NCI-H345 (cell line): ENCODE results near the gene PLK1.
"Not testable (repeated sequence)": the region's sequence is repeated elsewhere in the genome, so short reads cannot be mapped to it uniquely, and the experiment has no call there.

ENCODE experiments used
- DNase-seq: peaks from one replicate; lab custom pipeline; 2025; lab: John Stamatoyannopoulos, UW

PLK1 gene

GRCh38 chr16:23678430-23679273 is at the start of gene PLK1:
Gene PLK1, plus strand, starts transcription at chr16:23678889. Its CDS starts 44 bp downstream, at chr16:23678933.
- peak; percentile 89 for DNase-seq

- no peak for DNase-seq
These were observed 49.2 kb upstream of the PLK1 start for GRCh38 chr16:23629516-23629915.

DNA sequence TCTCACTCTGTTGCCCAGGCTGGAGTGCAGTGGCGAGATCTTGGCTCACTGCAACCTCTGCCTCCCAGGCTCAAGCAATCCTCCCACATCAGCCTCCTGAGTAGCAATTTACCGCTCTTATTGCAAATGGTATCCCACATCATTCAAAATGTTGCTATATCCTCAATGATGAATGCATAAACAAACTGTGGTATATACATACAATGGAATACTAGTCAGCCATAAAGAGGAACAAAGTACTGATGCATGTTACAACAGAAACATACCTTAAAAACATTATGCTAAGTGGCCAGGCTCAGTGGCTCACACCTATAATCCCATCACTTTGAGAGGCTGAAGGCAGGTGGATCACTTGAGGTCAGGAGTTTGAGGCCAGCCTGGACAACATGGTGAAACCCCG is 46.8 kb upstream of the PLK1 start:
- not testable (repeated sequence) for DNase-seq

GRCh38 chr16:23634461-23635036 is 44.1 kb upstream of the PLK1 start:
- no peak for DNase-seq

- no peak for DNase-seq
These were observed 42.7 kb upstream of the PLK1 start for GRCh38 chr16:23635958-23636357.

GRCh38 chr16:23640615-23640930 is 38.1 kb upstream of the PLK1 start:
- DNase-seq = no peak

DNA sequence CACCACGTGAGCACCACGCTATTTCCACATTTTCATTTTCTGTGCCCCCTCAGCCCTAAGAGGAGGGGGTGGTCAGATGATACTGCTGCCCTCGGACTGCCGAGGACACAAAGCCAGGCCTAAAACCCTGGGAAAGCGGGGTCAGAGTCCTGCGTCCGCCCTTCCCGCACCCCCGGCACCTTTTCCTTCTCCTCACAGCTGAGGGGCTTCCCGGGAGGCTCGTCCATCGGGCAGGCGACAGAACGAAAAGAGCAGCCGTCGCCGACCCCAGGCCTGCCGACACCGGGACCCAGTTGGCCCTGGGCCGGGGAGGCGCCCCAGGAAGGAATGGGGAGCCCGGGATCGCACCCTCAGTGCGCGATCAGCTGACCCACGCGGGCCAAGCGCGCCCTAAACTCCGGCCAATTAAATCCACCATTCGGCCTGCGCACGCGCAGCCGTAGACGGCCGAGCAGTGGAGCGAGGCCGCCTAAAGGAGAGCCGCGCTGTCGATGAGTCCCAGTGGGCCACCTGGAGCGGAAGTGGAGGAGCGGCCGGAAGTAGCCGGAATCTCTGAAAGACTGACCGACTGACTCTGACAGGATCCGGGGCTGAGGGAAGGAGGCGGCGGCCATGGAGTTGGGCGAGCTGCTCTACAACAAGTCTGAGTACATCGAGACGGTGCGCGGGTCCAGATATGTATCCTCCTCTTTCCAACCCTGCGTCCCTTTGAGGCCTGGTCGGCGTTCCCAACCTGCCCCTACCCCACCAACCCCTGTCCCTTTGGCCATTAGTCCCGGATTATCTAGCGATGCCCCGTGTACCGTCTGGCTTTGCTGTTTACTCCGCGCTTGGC is 37.5 kb upstream of the PLK1 start, which contains the start of the genes DCTN5 and PALB2:
Gene DCTN5 (plus strand): TSS at position 536 of the 835 bp plus-strand sequence. CDS start 77 bp downstream, at position 613.
Gene PALB2 (minus strand): TSS at position 380 of the 835 bp plus-strand sequence. CDS start 153 bp downstream, at position 227.
- peak; percentile 95 for DNase-seq

DNA sequence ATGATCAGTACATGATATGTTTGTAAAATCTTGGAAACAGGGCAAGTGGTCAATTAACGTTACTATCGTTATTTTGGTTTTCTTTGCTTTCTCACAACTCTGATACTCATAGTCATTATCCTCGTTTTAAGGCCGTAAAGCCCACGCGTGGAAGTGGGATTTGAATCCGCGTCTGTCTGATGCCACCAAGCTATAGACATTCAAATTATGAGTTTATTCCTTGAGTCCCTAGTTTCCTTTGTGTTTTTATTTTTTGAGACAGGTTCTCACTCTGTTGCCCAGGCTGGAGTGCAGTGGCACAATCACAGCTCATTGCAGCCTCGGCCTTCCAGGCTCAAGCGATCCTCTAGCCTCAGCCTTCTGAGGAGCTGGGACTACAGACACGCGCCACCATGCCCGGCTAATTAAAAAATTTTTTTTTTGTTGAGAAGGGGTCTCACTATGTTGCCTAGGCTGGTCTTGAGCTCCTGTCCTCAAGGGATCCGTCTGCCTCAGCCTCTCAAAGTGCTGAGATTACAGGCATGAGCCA is 36.4 kb upstream of the PLK1 start:
- DNase-seq = no peak

- no peak for DNase-seq
These were observed 27.8 kb upstream of the PLK1 start for GRCh38 chr16:23650674-23651416.

- no peak for DNase-seq
These were observed 26.7 kb upstream of the PLK1 start for GRCh38 chr16:23651943-23652468.

DNA sequence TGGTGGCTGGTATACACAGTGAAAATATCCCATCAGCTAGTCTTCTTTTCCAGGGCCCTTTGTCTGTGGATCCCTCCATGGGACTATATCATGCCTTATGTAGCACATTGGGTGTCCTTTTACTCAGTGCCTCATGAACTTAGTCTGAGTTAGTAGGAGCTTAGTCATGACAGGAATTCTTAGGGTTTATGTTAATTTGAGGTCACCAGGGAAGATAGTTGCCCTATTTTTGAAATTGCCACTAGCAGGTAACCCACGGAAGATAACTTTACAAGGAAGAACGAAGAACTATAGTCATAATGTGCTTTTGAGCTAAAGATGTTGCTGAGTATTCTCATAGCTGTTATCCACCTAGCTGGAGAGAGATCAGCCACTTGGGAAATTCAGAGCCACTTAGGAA is 14.8 kb upstream of the PLK1 start:
- DNase-seq = no peak

GRCh38 chr16:23666571-23667354 is 11.9 kb upstream of the PLK1 start:
- no peak for DNase-seq

- DNase-seq = no peak
These were observed 11.4 kb upstream of the PLK1 start for GRCh38 chr16:23667355-23667659.

- DNase-seq = no peak
These were observed 10.5 kb upstream of the PLK1 start for GRCh38 chr16:23668225-23668624.

DNA sequence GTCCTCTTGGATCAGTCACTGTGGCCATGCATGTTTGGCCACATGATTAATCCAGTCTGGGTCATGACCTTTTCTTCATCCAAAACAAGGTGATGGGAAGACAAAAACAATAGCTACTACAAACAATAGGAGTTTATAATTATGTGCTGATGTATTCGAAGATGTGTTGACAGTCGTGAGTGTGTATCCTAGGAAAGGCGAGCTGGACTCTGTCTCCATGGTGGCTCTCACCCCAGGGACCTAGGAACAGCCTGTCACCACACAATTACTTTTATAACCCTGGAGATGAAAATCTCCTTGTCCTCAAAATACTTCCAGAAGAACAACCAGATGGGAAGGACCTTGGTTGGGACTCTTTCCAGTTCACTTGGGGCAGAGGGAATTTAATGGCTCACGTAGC is 9.8 kb upstream of the PLK1 start:
- no peak for DNase-seq

DNA sequence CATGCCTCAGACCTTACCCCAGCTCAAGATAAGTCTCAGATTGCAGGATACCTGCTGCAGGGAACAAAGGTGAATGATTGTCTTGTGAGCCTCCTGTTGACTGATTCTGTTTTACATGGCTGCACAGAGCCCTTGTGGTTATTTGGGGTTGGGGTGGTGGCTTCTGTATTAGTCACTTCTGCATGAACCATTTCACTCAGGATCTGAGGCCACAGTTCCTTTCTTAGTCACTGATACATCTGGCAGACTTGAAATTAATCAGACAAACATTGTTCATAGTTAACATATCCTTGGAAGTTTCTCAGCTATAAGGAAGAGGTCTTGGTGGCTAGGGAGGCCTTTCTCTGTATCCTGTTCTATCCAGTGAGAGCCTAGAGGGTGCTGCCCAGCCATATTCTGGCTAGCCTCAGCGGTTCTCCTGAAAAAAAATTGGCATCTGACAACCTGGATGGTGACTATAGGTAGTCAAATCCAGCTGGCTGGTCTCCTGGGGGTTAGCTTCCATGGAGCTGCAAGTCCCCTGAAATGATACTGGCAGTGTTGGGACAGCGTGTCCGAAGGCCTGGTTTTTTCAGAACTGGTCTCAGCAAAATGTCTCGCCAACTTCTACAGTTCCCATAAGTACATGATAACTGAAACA is 8.4 kb upstream of the PLK1 start:
- no peak for DNase-seq

GRCh38 chr16:23673971-23674614 is 4.6 kb upstream of the PLK1 start:
- DNase-seq = no peak

DNA sequence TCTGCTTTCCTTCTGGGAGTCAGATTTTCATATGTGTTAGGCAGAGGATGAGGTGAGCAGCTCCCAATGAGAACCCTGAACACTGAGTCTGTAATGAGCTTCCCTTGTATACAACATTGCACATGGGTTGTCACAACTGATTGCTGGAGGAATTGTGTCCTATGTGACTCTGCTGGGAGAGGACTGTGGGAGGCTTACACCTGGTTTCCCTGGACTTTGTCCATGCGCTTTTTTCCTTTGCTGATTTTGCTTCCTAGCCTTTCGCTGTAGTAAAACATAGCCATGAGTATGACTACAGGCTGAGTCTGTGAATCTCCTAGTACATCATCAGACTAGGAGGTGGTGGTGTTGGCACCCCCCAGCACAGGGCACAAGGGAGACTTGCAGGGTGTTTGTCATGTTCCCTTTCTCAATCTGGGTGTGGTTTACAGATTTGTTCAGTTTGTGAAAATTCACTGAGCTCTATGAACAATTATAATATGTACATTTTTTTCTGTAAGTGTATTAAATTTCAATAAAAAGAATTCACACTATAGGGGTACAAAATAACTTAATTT is 1.7 kb upstream of the PLK1 start:
- no peak for DNase-seq

DNA sequence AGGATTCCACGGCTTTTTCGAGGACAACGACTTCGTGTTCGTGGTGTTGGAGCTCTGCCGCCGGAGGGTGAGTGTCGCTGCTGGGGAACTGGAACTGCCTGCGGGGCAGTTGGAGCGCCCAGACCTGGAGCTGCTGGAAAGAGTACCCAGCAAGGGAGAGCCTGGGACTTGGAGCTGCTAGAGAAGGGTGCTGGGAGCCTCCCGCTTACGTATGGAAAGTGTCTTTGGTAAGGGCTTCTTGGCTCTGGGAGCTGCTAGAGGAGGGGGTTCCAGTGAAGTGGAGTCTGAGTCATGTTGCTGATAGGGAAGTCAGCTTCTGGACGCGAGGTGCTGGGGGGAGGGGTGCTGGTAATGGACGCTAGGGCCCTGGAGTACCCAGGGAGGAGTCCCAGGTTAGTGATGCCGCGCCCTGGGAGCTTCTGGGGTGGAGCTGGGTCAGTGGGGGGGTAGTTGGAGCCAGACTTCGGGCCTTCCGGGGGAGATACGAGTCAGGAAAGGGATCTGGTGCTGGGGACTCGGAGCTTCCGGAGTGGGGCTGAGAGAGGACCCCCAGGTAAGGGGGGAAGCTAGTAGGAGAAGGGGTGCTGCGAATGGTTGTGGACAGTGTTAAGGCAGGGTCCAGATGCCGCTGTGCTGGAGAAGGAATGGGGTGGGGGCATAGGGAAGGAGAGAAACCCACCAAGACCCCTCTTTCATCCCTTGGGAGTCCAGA is 741 bp downstream of the PLK1 start:
- DNase-seq = peak; percentile 19
